CD4-positive, CD25-positive, alpha-beta regulatory T cell (primary cell): ENCODE measurements around the gene GALR2. TPM values are rescaled to one million over a fixed set of nuclear protein-coding genes. Genes with fewer than 3 reads are reported as not detected.
A peak's percentile ranks its signal among the peaks of the same experiment; 100 is the strongest.

Experiments
- ATAC-seq, 2 donors: fragments of 150-1000 bp; cut with Tn5 transposase; one replicate each; pipeline ENCODE4 v1.10.0; 2021; ENCODE audit warnings: low read depth in 2 of 2, moderate number of reproducible peaks in 2 of 2, moderate library complexity in 1 of 2
- DNase-seq, 3 donors: peaks; one replicate each; pipeline versions ENCODE4 v3.0.0 to v3.0.0-alpha.2; 2012 to 2022; ENCODE audit warnings: mixed read lengths in 1 of 3
- H3K27ac ChIP-seq: one replicate; pipeline ENCODE4 v1.7.0; 2013; ENCODE audit warnings: mild to moderate bottlenecking, low read length; ENCODE audit not compliant: insufficient read depth, poor library complexity, severe bottlenecking
- H3K27me3 ChIP-seq: one replicate; pipeline ENCODE4 v1.7.0; 2013; ENCODE audit warnings: low read length; ENCODE audit not compliant: control insufficient read depth, insufficient read depth
- H3K36me3 ChIP-seq: one replicate; pipeline ENCODE4 v1.7.0; 2013; ENCODE audit warnings: mild to moderate bottlenecking, low read length, moderate library complexity; ENCODE audit not compliant: control insufficient read depth, insufficient read depth
- H3K4me1 ChIP-seq: 2 replicates; pipeline ENCODE4 v1.7.0; 2013; ENCODE audit warnings: mild to moderate bottlenecking, low read length; ENCODE audit not compliant: insufficient read depth, control insufficient read depth, poor library complexity, severe bottlenecking
- H3K4me3 ChIP-seq: one replicate; pipeline ENCODE4 v1.7.0; 2013; ENCODE audit warnings: low read depth, mild to moderate bottlenecking, low read length, moderate library complexity
- H3K9me3 ChIP-seq, 2 experiments: 1 replicate in 1 of 2; 2 replicates in 1 of 2; pipeline ENCODE4 v1.7.0; 2013; ENCODE audit warnings: low read length in 2 of 2, mild to moderate bottlenecking in 1 of 2, moderate library complexity in 1 of 2; ENCODE audit not compliant: control insufficient read depth in 2 of 2
- H3K27ac Mint-ChIP-seq, 3 donors: one replicate each; pipeline ENCODE4 v1.8.0; 2020 to 2022; ENCODE audit warnings: mild to moderate bottlenecking in 3 of 3, mixed read lengths in 3 of 3, moderate library complexity in 2 of 3
- H3K27me3 Mint-ChIP-seq: one replicate; pipeline ENCODE4 v1.8.0; 2022; ENCODE audit warnings: mild to moderate bottlenecking, mixed read lengths
- H3K36me3 Mint-ChIP-seq: one replicate; pipeline ENCODE4 v1.8.0; 2020; ENCODE audit warnings: mixed read lengths
- H3K4me1 Mint-ChIP-seq, 4 donors: one replicate each; pipeline ENCODE4 v1.8.0; 2020 to 2022; ENCODE audit warnings: mixed read lengths in 4 of 4, mild to moderate bottlenecking in 1 of 4
- H3K4me3 Mint-ChIP-seq, 4 donors: one replicate each; pipeline ENCODE4 v1.8.0; 2020 to 2022; ENCODE audit warnings: mild to moderate bottlenecking in 4 of 4, mixed read lengths in 4 of 4, moderate library complexity in 3 of 4
- H3K9me3 Mint-ChIP-seq, 7 donors: one replicate each; pipeline ENCODE4 v1.8.0; 2020 to 2022; ENCODE audit warnings: mixed read lengths in 7 of 7, mild to moderate bottlenecking in 3 of 7, moderate library complexity in 2 of 7
- polyA plus RNA-seq, 4 donors: library from polyadenylated mRNA; unstranded; fragments of 300-500 nt; fragmentation: Illumina TruSeq; gene quantifications; one replicate each; pipeline ENCODE4 v1.2.3, GENCODE V29; 2021
- total RNA-seq: library from RNA; stranded (reverse); gene quantifications from one replicate; pipeline ENCODE4 v1.2.3, GENCODE V29; 2022

The GALR2 gene
- total and polyA plus RNA-seq, 5 donors from 2014 or later, result 0.41 to 0.86 (median 0.62) TPM; not detected in 2

DNA sequence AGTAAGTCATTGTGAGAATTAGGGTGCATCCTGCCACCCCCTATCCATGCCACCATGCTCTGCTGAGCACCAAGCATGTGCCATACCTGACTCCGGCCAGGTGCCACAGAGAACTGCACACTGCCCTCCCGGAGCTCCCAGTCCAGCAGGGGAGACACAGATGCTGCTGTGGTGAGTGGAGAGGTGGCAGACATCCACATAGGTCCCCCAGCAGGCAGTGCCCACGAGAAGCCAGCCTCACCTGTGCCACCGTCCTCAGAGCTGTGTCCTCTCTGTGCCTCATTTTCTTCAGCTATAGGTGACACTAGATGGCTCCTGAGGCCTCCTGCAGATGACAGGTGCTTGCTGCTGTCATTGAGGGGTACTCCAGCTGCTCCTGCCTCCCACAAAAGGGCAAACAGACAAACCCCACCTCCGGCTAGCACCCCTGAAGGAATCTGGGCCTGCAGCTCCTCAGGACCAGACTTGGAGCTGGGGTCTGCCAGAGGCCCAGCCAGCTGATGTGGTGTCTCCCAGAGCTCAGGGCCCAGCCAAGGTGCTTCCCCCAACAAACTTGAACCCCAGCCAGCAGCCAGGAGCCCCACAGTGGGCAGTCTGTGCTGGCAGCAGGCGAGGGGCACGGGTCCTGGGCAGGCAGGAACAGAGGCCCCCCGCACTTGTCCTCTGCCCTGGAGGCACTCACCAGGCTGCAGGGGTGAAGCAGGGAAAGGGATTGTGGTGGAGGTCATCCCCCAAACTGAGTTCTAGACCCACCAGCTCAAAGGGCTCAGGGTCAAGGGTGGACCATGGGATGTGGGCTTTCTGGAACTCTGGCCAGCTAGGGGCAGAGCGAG is 49.4 kb downstream of the GALR2 start:
- Histone ChIP-seq H3K27me3 (no peaks in the 10 kb centered on the region), H3K36me3 (no peaks in the 10 kb centered on the region), H3K4me3 (no peak overlapping the region), H3K4me1 (peaks cover 9% of the 10 kb centered on the region), H3K27ac (no peak overlapping the region), H3K9me3 (no peaks in the 10 kb centered on the region)
- Mint-ChIP-seq H3K27ac (peak overlapping the region; percentile 56 to 84 (median 83)), H3K27me3 (peaks cover 4% of the 10 kb centered on the region), H3K4me3 (peak overlapping the region in 3 of 4 donors; percentile 3 to 73 (median 56)), H3K36me3 (no peaks in the 10 kb centered on the region), H3K9me3 (no peaks in the 10 kb centered on the region), H3K4me1 (peaks cover 0 to 24% (median 10%) of the 10 kb centered on the region in 4 donors)
- ATAC-seq (no peak), DNase-seq (peak in 2 of 3 donors; percentile 24 to 66)

DNA sequence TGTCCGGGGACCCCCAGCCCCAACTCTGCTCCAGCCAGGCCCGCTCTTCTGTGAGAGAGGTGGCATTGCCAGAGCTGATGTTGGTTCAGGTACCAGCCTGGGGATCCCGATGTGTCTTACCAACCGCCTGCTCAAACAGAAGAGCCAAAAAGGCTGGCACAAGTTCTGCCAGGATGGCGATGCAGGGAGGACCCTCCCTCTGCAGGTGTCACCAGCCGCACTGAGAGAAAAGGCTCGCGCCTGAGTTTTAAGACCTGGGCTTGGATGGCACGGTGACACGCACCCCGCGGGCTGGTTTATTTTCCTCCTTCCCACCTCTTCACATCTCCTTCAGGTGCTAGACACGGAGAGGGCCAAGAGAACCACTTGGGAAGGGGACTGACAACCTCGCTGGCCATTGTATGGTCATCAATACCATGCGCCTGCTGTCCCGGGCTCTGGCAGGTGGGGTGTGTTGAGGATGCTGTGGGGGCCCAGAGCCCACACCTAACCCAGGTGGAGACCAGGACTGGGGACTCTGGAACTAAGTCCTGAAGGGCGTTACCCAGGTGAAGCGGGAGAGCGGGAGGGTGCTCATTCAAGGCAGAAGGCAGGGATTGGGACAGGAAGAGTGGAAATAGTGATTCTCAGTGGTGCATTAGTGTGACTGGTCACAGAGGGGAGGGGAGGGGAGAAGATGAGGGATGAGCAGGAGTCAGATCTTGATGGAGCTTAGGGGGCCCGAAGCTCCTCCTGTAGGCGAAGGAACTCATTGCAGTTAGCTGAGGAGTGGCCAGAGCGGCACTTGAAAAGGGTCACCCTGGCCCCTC is 50.2 kb downstream of the GALR2 start:
- no peaks in the 10 kb centered on the region for H3K9me3 ChIP-seq
- ATAC-seq (no peak), DNase-seq (peak in 1 of 3 donors; percentile 28)
- no peaks in the 10 kb centered on the region for H3K27me3 ChIP-seq
- H3K4me3 Mint-ChIP-seq, result no peak overlapping the region
- H3K36me3 ChIP-seq, result no peaks in the 10 kb centered on the region
- no peak overlapping the region for H3K4me3 ChIP-seq
- H3K27ac ChIP-seq, result no peak overlapping the region
- no peaks in the 10 kb centered on the region for H3K9me3 Mint-ChIP-seq
- H3K36me3 Mint-ChIP-seq, result no peaks in the 10 kb centered on the region
- H3K27ac Mint-ChIP-seq, result peak overlapping the region in 1 of 3 donors; percentile 67
- peaks cover 4% of the 10 kb centered on the region for H3K27me3 Mint-ChIP-seq
- H3K4me1 Mint-ChIP-seq, result peaks cover 0 to 24% (median 10%) of the 10 kb centered on the region in 4 donors
- H3K4me1 ChIP-seq, result peaks cover 9% of the 10 kb centered on the region

- H3K9me3 Mint-ChIP-seq, result no peaks in the 10 kb centered on the region
- H3K4me3 Mint-ChIP-seq, result no peak overlapping the region
- no peaks in the 10 kb centered on the region for H3K36me3 Mint-ChIP-seq
- peaks cover 4% of the 10 kb centered on the region for H3K27me3 Mint-ChIP-seq
- no peaks in the 10 kb centered on the region for H3K27me3 ChIP-seq
- no peaks in the 10 kb centered on the region for H3K36me3 ChIP-seq
- no peak for ATAC-seq
- H3K9me3 ChIP-seq, result no peaks in the 10 kb centered on the region
- no peak overlapping the region for H3K27ac ChIP-seq
- peak overlapping the region in 1 of 3 donors; percentile 32 for H3K27ac Mint-ChIP-seq
- peaks cover 9% of the 10 kb centered on the region for H3K4me1 ChIP-seq
- no peak for DNase-seq
- H3K4me3 ChIP-seq, result no peak overlapping the region
- peaks cover 0 to 24% (median 10%) of the 10 kb centered on the region in 4 donors for H3K4me1 Mint-ChIP-seq
Observed at GRCh38 chr17:76125391-76125675, 50.8 kb downstream of the GALR2 start.

DNA sequence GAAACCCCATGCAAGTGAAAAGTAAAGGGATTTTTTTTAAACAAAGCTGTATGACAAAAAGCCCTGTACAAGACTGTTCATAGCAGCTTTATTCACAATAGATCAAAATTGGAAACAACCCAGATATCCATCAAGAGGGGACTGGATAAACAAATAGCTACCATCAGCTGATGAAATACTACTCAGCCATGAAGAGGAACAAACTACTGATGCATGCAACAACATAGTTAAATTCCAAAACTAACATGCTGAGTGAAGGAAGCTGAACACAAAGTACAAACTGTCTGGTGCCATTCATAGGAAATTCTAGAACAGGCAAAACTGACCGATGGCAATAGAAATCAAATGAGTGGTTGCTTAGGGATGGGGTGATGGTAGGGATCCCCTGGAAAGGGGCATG is 51.3 kb downstream of the GALR2 start:
- Histone ChIP-seq H3K4me1 (peaks cover 9% of the 10 kb centered on the region), H3K27me3 (no peaks in the 10 kb centered on the region), H3K36me3 (no peaks in the 10 kb centered on the region), H3K4me3 (no peak overlapping the region), H3K27ac (no peak overlapping the region), H3K9me3 (no peaks in the 10 kb centered on the region)
- Mint-ChIP-seq H3K27me3 (peaks cover 4% of the 10 kb centered on the region), H3K36me3 (no peaks in the 10 kb centered on the region), H3K9me3 (no peaks in the 10 kb centered on the region), H3K4me3 (peak overlapping the region in 1 of 4 donors; percentile 21), H3K4me1 (peaks cover 0 to 22% (median 10%) of the 10 kb centered on the region in 4 donors), H3K27ac (peak overlapping the region in 2 of 3 donors; percentile 12 to 32)
- DNase-seq (no peak), ATAC-seq (no peak)

Other genes with a start within 250 kb of the GALR2 start
- 149 TPM for gene UNC13D, start 230.4 kb upstream of the GALR2 start, total RNA-seq
- gene UNC13D, start 230.4 kb upstream of the GALR2 start, polyA plus RNA-seq, result 10 to 100 TPM; 41.6 to 51.7 (median 45.0) TPM
- gene WBP2, start 219.4 kb upstream of the GALR2 start, total RNA-seq, result 118 TPM
- 100 to 1,000 TPM in 1 of 4 donors, 10 to 100 TPM in 3; 77.7 to 112 (median 91.2) TPM for gene WBP2, start 219.4 kb upstream of the GALR2 start, polyA plus RNA-seq
- 3.6 TPM for gene TRIM47, start 196.2 kb upstream of the GALR2 start, total RNA-seq
- 10 to 100 TPM in 3 of 4 donors, 1 to 10 TPM in 1; 8.7 to 16.6 (median 15.8) TPM for gene TRIM47, start 196.2 kb upstream of the GALR2 start, polyA plus RNA-seq
- 18.7 TPM for gene TRIM65, start 177.8 kb upstream of the GALR2 start, total RNA-seq
- 10 to 100 TPM; 16.9 to 24.3 (median 20.1) TPM for gene TRIM65, start 177.8 kb upstream of the GALR2 start, polyA plus RNA-seq
- gene MRPL38, start 169.9 kb upstream of the GALR2 start, total RNA-seq, result 118 TPM
- gene MRPL38, start 169.9 kb upstream of the GALR2 start, polyA plus RNA-seq, result 10 to 100 TPM; 58.0 to 68.8 (median 64.8) TPM
- 15.5 TPM for gene FBF1, start 133.7 kb upstream of the GALR2 start, total RNA-seq
- gene FBF1, start 133.7 kb upstream of the GALR2 start, polyA plus RNA-seq, result 1 to 10 TPM; 1.7 to 3.6 (median 2.3) TPM
- gene ACOX1, start 95.6 kb upstream of the GALR2 start, total RNA-seq, result 25.6 TPM
- gene ACOX1, start 95.6 kb upstream of the GALR2 start, polyA plus RNA-seq, result 10 to 100 TPM; 15.0 to 24.3 (median 18.9) TPM
- gene TEN1, start 95.5 kb upstream of the GALR2 start, total RNA-seq, result 17.3 TPM
- gene TEN1, start 95.5 kb upstream of the GALR2 start, polyA plus RNA-seq, result 10 to 100 TPM; 19.9 to 26.1 (median 21.5) TPM
- 11.6 TPM for gene CDK3, start 73.9 kb upstream of the GALR2 start, total RNA-seq
- 1 to 10 TPM in 1 of 4 donors, under 1 TPM in 3; 0.17 to 1.0 (median 0.50) TPM for gene CDK3, start 73.9 kb upstream of the GALR2 start, polyA plus RNA-seq
- gene EVPL, start 47.5 kb upstream of the GALR2 start, total RNA-seq, result 0.15 TPM
- under 1 TPM in 1 of 4 donors, not detected in 3; 0.05 TPM for gene EVPL, start 47.5 kb upstream of the GALR2 start, polyA plus RNA-seq
- 68.8 TPM for gene SRP68, start 2.3 kb upstream of the GALR2 start, total RNA-seq
- 10 to 100 TPM; 71.6 to 81.0 (median 74.5) TPM for gene SRP68, start 2.3 kb upstream of the GALR2 start, polyA plus RNA-seq
- 0.42 TPM for gene ZACN, start 4.4 kb downstream of the GALR2 start, total RNA-seq
- 1 to 10 TPM in 1 of 4 donors, under 1 TPM in 3; 0.24 to 2.0 (median 0.62) TPM for gene ZACN, start 4.4 kb downstream of the GALR2 start, polyA plus RNA-seq
- gene EXOC7, start 29.0 kb downstream of the GALR2 start, total RNA-seq, result 105 TPM
- 10 to 100 TPM; 41.3 to 47.6 (median 45.0) TPM for gene EXOC7, start 29.0 kb downstream of the GALR2 start, polyA plus RNA-seq
- 1.0 TPM for gene FOXJ1, start 66.5 kb downstream of the GALR2 start, total RNA-seq
- gene FOXJ1, start 66.5 kb downstream of the GALR2 start, polyA plus RNA-seq, result under 1 TPM in 2 of 4 donors, not detected in 2; 0.14 to 0.24 TPM
- 17.7 TPM for gene RNF157, start 165.7 kb downstream of the GALR2 start, total RNA-seq
- 1 to 10 TPM; 3.3 to 5.6 (median 4.3) TPM for gene RNF157, start 165.7 kb downstream of the GALR2 start, polyA plus RNA-seq
- 247 TPM for gene UBALD2, start 190.6 kb downstream of the GALR2 start, total RNA-seq
- gene UBALD2, start 190.6 kb downstream of the GALR2 start, polyA plus RNA-seq, result 1 to 10 TPM; 3.9 to 9.2 (median 7.3) TPM
- 2.2 TPM for gene QRICH2, start 233.5 kb downstream of the GALR2 start, total RNA-seq
- under 1 TPM in 1 of 4 donors, not detected in 3; 0.50 TPM for gene QRICH2, start 233.5 kb downstream of the GALR2 start, polyA plus RNA-seq